Endometrium (tissue), 2 donors: ENCODE measurements around the gene HES3.

ENCODE experiments used
- FAIRE-seq: peaks from 2 replicates; lab custom pipeline; 2012; peaks lifted over from hg19 to GRCh38; lab: Jason Lieb, UNC
- donor health status: control.
- donor health status: control.

The HES3 gene

GRCh38 chr1:6262555-6263420 lies 18.8 kb downstream of the HES3 start:
- FAIRE-seq: peak; percentile 12

GRCh38 chr1:6263716-6264115 lies 19.7 kb downstream of the HES3 start:
- no peak for FAIRE-seq

- no peak for FAIRE-seq
These were observed 21.2 kb downstream of the HES3 start for GRCh38 chr1:6265151-6265550.

- no peak for FAIRE-seq
These were observed 22.7 kb downstream of the HES3 start for GRCh38 chr1:6266641-6267040.

- no peak for FAIRE-seq
These were observed 23.8 kb downstream of the HES3 start for GRCh38 chr1:6267686-6268322.

GRCh38 chr1:6268415-6268814 lies 24.4 kb downstream of the HES3 start:
- no peak for FAIRE-seq

- FAIRE-seq: no peak
These were observed 25.3 kb downstream of the HES3 start for GRCh38 chr1:6269296-6269695.

- FAIRE-seq: no peak
These were observed 25.9 kb downstream of the HES3 start for GRCh38 chr1:6269720-6270400.

- FAIRE-seq: no peak
These were observed 26.4 kb downstream of the HES3 start for GRCh38 chr1:6270401-6270800.

GRCh38 chr1:6271006-6271405 lies 27.0 kb downstream of the HES3 start:
- no peak for FAIRE-seq

GRCh38 chr1:6271554-6271953 lies 27.6 kb downstream of the HES3 start:
- FAIRE-seq: no peak

- FAIRE-seq: no peak
These were observed 28.5 kb downstream of the HES3 start for GRCh38 chr1:6272452-6272851.

- no peak for FAIRE-seq
These were observed 28.9 kb downstream of the HES3 start for GRCh38 chr1:6272868-6273267.

- no peak for FAIRE-seq
These were observed 29.5 kb downstream of the HES3 start for GRCh38 chr1:6273380-6273891.

- FAIRE-seq: no peak
These were observed 30.1 kb downstream of the HES3 start for GRCh38 chr1:6274102-6274501.

- FAIRE-seq: no peak
These were observed 30.7 kb downstream of the HES3 start for GRCh38 chr1:6274622-6275139.

- FAIRE-seq: peak; percentile 91
These were observed 32.1 kb downstream of the HES3 start for GRCh38 chr1:6275826-6276782.

- FAIRE-seq: no peak
These were observed 33.0 kb downstream of the HES3 start for GRCh38 chr1:6276811-6277555.

GRCh38 chr1:6278263-6278662 lies 34.3 kb downstream of the HES3 start:
- no peak for FAIRE-seq

- no peak for FAIRE-seq
These were observed 35.1 kb downstream of the HES3 start for GRCh38 chr1:6279066-6279465.
